Bronchial epithelial cell (primary cell): ENCODE measurements around the gene SEMA4C. TPM values are rescaled to one million over a fixed set of nuclear protein-coding genes. Genes with fewer than 3 reads are reported as not detected.
A peak's percentile ranks its signal among the peaks of the same experiment; 100 is the strongest.

ENCODE experiments used
- DNase-seq: peaks from one replicate; pipeline ENCODE4 v3.0.0-alpha.2; 2010; ENCODE audit warnings: low read depth
- FAIRE-seq: peaks from 2 replicates; lab custom pipeline; 2011; peaks lifted over from hg19 to GRCh38; lab: Jason Lieb, UNC
- H3K27me3 ChIP-seq: 2 replicates; pipeline ENCODE4 v1.5.1; 2011; ENCODE audit warnings: low read length; ENCODE audit not compliant: control insufficient read depth, insufficient read depth
- H3K36me3 ChIP-seq: 2 replicates; pipeline ENCODE4 v1.5.1; 2011; ENCODE audit warnings: low read length; ENCODE audit not compliant: control insufficient read depth, insufficient read depth
- H3K4me3 ChIP-seq: 2 replicates; pipeline ENCODE4 v1.5.1; 2011; ENCODE audit warnings: mild to moderate bottlenecking, low read depth, low read length, control low read depth
- total RNA-seq: library from RNA; depleted of rRNA; stranded (reverse); fragments of >200 nt; gene quantifications from 2 replicates; pipeline ENCODE4 v1.2.1, GENCODE V29; 2014
- TF ChIP-seq, protein P1 (sequence below): IDR thresholded peaks from 2 replicates; pipeline ENCODE4 v1.5.1; 2011; ENCODE audit warnings: mild to moderate bottlenecking, moderate library complexity, low read length, control low read depth, inconsistent platforms; ENCODE audit not compliant: insufficient read depth, severe bottlenecking

The SEMA4C gene
- total RNA-seq, 1 donor from 2014 or later: 8.2 TPM

DNA sequence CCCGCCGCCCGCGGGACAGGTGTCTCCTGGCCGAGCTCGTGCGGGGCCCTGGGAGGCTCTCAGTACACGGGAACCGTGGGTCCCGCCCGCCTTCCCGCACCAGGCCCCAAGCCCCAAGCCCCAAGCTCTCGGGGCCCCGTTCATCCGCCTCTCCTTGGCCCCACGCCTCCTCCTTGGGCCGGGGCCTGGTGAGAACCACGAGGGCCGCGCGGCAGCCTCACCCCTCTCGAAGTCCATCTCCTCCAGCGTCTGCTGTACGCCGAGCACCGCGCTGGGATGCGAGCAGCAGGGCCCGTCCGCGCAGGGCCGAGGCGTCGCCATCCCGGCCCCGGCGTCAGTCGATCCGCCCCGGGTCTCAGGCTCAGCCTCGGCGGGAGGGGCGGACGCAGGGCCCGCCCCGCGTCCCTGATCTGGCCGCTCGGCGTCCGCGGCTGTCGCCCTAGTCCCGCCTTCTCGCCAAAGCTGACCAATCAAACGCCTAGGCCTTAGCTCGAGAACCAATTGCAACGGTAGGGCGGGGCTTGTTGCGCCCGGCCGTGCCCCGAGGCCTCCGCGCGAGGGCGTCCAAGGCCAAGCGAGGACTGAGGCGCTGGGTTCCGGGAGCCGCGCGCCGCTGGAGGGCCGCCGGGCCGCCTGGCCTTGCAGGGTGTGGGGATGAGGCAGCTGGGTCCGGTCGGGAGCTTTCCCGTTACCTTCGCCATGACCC, 12.1 kb downstream of the SEMA4C start, which contains the start of gene ANKRD39:
Gene ANKRD39 (minus strand): TSS at position 350 of the 706 bp plus-strand sequence. CDS start 29 bp downstream, at position 321.
- no peaks in the 10 kb centered on the region for H3K27me3 ChIP-seq
- H3K36me3 ChIP-seq: peaks cover 12% of the 10 kb centered on the region
- FAIRE-seq: no peak
- peak within 1 kb of the TSS; percentile 78 for H3K4me3 ChIP-seq
- TF ChIP-seq, protein P1, sequence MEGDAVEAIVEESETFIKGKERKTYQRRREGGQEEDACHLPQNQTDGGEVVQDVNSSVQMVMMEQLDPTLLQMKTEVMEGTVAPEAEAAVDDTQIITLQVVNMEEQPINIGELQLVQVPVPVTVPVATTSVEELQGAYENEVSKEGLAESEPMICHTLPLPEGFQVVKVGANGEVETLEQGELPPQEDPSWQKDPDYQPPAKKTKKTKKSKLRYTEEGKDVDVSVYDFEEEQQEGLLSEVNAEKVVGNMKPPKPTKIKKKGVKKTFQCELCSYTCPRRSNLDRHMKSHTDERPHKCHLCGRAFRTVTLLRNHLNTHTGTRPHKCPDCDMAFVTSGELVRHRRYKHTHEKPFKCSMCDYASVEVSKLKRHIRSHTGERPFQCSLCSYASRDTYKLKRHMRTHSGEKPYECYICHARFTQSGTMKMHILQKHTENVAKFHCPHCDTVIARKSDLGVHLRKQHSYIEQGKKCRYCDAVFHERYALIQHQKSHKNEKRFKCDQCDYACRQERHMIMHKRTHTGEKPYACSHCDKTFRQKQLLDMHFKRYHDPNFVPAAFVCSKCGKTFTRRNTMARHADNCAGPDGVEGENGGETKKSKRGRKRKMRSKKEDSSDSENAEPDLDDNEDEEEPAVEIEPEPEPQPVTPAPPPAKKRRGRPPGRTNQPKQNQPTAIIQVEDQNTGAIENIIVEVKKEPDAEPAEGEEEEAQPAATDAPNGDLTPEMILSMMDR: peak; percentile 76
- peak; percentile 93 for DNase-seq

DNA sequence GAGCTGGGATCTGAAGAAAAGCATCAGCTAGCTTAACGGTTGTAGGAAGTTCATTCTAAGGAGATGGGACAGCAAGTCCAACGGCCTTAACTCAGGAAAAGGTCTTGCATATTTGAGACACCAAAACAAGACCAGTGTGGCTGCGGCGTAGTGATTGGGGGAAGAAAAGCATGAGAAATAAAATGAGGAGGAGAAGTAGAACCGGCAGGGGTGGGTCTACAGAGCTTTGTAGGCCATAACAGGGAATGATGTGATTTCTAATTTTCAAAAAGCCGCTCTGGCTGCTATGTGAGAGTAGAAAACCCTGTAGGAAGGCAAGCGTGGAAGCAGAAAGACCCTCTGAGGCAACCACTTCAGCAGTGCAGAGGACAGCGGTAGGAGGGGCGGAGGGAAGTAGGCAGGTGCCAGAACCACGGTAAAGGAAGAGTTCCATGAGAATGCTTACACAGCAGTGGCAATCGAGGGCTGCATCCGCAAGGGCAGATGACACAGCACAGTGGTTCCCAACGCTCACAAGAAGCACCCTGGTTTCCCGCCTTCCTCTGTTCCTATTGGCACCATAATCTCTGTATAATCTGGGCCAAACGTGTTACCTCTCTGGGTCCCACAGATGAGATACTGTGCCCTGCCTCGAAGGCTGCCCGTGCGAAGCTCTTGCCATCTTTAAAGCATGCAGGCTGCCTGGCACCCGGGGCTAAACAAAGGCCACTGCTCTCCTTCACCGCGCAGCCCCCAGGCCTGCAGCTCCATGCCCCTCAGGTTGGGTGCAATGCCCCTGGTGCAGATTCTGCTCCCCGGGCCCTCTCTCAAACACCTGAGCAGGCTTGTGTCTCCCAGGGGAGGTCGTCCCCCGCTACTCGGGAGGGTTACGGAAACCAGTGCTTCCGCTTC, 12.9 kb downstream of the SEMA4C start:
- DNase-seq (no peak), FAIRE-seq (no peak)
- H3K27me3 ChIP-seq: no peaks in the 10 kb centered on the region
- TF ChIP-seq, protein P1: no peak
- H3K36me3 ChIP-seq: peaks cover 13% of the 10 kb centered on the region
- peak overlapping the region; percentile 78 for H3K4me3 ChIP-seq

DNA sequence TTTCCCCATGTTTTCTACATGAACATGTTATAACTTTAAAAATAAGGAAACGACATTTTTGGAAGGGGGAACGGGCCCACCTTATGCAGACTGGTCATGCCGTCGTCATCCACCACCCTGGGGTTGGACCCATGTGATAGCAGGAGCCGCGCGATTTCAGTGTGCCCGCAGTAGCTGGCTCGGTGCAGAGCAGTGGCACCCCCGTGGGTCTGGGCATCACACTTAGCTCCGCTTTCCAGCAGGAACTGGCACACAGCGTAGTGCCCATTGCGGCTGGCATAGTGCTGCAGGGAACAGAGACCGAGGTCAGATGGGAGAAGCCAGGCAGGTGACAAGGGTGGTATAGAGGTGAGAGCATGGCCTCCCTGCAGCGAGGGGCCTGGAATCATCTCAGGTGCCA, 16.6 kb downstream of the SEMA4C start:
- DNase-seq: no peak
- Histone ChIP-seq H3K27me3 (no peaks in the 10 kb centered on the region), H3K4me3 (no peak overlapping the region), H3K36me3 (peaks cover 9% of the 10 kb centered on the region)
- TF ChIP-seq, protein P1: no peak
- FAIRE-seq: no peak

DNA sequence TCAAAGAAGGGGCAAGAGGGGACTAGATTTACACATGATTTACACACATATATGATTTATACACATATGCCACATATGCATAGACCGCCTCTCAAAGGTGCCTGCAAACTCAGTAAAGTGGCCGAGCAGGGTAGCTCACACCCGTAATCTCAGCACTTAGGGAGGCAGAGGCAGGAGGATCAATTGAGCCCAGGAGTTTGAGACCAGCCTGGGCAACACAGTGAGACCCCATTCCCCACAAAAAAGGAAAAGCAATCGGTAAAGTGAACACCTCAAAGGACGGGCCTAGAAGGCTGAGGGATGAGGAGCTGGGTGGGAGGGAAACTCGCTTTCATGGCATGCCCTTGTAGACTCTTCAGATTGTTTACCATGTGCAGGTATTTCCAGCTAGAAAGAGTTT, 17.2 kb downstream of the SEMA4C start:
- Histone ChIP-seq H3K27me3 (no peaks in the 10 kb centered on the region), H3K36me3 (peaks cover 13% of the 10 kb centered on the region), H3K4me3 (no peak overlapping the region)
- no peak for FAIRE-seq
- DNase-seq: no peak
- TF ChIP-seq, protein P1: no peak

DNA sequence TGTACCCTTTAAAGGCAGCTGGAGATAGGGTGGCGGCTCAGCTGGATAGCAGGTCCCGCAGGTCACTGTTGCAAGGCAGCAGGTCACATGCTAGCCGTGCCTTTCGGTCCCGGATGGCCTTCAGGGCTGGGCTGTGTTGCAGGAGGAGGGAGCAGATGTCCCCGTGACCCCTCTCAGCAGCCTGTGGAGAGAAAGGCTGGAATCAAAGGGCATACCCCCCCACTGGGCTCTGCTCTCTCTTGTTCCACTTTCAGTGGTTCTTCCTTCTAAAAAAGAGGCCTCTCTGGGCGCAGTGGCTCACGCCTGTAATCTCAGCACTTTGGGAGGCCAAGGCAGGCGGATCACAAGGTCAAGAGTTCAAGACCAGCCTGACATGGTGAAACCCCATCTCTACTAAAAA, 21.6 kb downstream of the SEMA4C start:
- TF ChIP-seq, protein P1: no peak
- DNase-seq: no peak
- no peak for FAIRE-seq
- peaks cover 12% of the 10 kb centered on the region for H3K36me3 ChIP-seq
- no peak overlapping the region for H3K4me3 ChIP-seq
- no peaks in the 10 kb centered on the region for H3K27me3 ChIP-seq
